GM12878 (cell line): ENCODE results near the gene CAPNS2. TPM values are rescaled to one million over a fixed set of nuclear protein-coding genes. Genes with fewer than 3 reads are reported as not detected.

Experiments used
- ATAC-seq: fragments of 200-7000 bp; cut with Tn5 transposase; 3 replicates; pipeline ENCODE4 v1.9.1; 2020; ENCODE audit warnings: mild to moderate bottlenecking, moderate library complexity
- BruUV-seq: library from RNA; stranded (reverse); fragments of 400-500 nt; replicated peaks from 2 replicates; lab custom pipeline; 2021; lab: Mats Ljungman, UMichigan
- CTCF ChIA-PET: fragments of 300-600 bp; sonication (Branson Sonifier 250); formaldehyde crosslinking; extraction: SDS; loops from one replicate; lab custom pipeline; 2021; ENCODE audit warnings: inconsistent platforms; lab: Yijun Ruan, JAX
- POLR2A ChIA-PET: fragments of 350-600 bp; formaldehyde crosslinking; extraction: SDS; loops from one replicate; lab custom pipeline; 2021; ENCODE audit warnings: inconsistent platforms; lab: Charles Lee
- RAD21 ChIA-PET: fragments of 300-600 bp; sonication (Branson Sonifier 250); formaldehyde crosslinking; loops from one replicate; lab custom pipeline; 2023; ENCODE audit warnings: antibody characterized with exemption; ENCODE audit not compliant: unreplicated experiment; lab: Charles Lee
- SMC1A ChIA-PET: fragments of 300-600 bp; sonication (Branson Sonifier 250); formaldehyde crosslinking; loops from one replicate; lab custom pipeline; 2023; ENCODE audit not compliant: unreplicated experiment, uncharacterized antibody; lab: Charles Lee
- DNase-seq: peaks from one replicate; pipeline ENCODE4 v3.0.0-alpha.2; 2011; ENCODE audit warnings: low read depth, low spot score
- FAIRE-seq: peaks from 3 replicates; lab custom pipeline; 2011; peaks lifted over from hg19 to GRCh38; lab: Jason Lieb, UNC
- H2AFZ ChIP-seq: 2 replicates; pipeline ENCODE4 v1.6.0; 2011; ENCODE audit warnings: low read depth, low read length, control low read depth; ENCODE audit not compliant: control insufficient read depth
- H3K27ac ChIP-seq: 2 replicates; pipeline ENCODE4 v1.5.1; 2011; ENCODE audit warnings: control low read depth; ENCODE audit not compliant: control insufficient read depth, insufficient read depth
- H3K27me3 ChIP-seq, 2 experiments: replicated peaks in 1 of 2; 2 replicates each; pipeline versions ENCODE4 v1.6.0 to v1.6.1; 2011; ENCODE audit warnings: low read length in 1 of 2; ENCODE audit not compliant: control insufficient read depth in 2 of 2, insufficient read depth in 2 of 2
- H3K36me3 ChIP-seq, 2 experiments: 2 replicates each; pipeline ENCODE4 v1.5.1; 2011; ENCODE audit warnings: low read length in 1 of 2; ENCODE audit not compliant: control insufficient read depth in 2 of 2, insufficient read depth in 2 of 2
- H3K4me1 ChIP-seq: 2 replicates; pipeline ENCODE4 v1.6.1; 2011; ENCODE audit warnings: mild to moderate bottlenecking, low read length, moderate library complexity, mixed read lengths; ENCODE audit not compliant: control insufficient read depth, insufficient read depth
- H3K4me2 ChIP-seq: 2 replicates; pipeline ENCODE4 v1.6.0; 2011; ENCODE audit warnings: control low read depth; ENCODE audit not compliant: control insufficient read depth, insufficient read depth
- H3K4me3 ChIP-seq: fragments of 200-600 bp; sonication (generic); 2 replicates; pipeline ENCODE4 v1.5.1; 2016
- H3K79me2 ChIP-seq: 2 replicates; pipeline ENCODE4 v1.6.0; 2011; ENCODE audit warnings: low read length; ENCODE audit not compliant: control insufficient read depth, insufficient read depth
- H3K9ac ChIP-seq: 2 replicates; pipeline ENCODE4 v1.8.0; 2011; ENCODE audit warnings: low read length, control low read depth, mixed read lengths; ENCODE audit not compliant: control insufficient read depth, insufficient read depth
- H3K9me3 ChIP-seq: replicated peaks from 3 replicates; pipeline ENCODE4 v1.5.1; 2011; ENCODE audit warnings: mild to moderate bottlenecking, low read length; ENCODE audit not compliant: control insufficient read depth, insufficient read depth
- H4K20me1 ChIP-seq: 2 replicates; pipeline ENCODE4 v1.6.0; 2011; ENCODE audit not compliant: control insufficient read depth, insufficient read depth
- ATF7 ChIP-seq: fragments of 450-650 bp; IDR thresholded peaks from 2 replicates; pipeline ENCODE4 v1.6.1; 2016; ENCODE audit warnings: low read depth, mild to moderate bottlenecking
- BCL3 ChIP-seq: IDR thresholded peaks from 2 replicates; pipeline ENCODE4 v1.6.1; 2011; ENCODE audit warnings: borderline replicate concordance, low read depth, mild to moderate bottlenecking, moderate library complexity, low read length; ENCODE audit not compliant: insufficient read depth, poor library complexity, severe bottlenecking
- CBFB ChIP-seq: IDR thresholded peaks from 2 replicates; pipeline ENCODE4 v1.6.1; 2016; ENCODE audit warnings: antibody characterized with exemption, low read depth
- CEBPB ChIP-seq, 2 experiments: fragments of 150-350 bp in 1 of 2; IDR thresholded peaks; 2 replicates each; pipeline ENCODE4 v1.6.1; 2012 to 2014; ENCODE audit warnings: low read depth in 2 of 2, low read length in 2 of 2, borderline replicate concordance in 1 of 2, inconsistent platforms in 1 of 2
- REST ChIP-seq: IDR thresholded peaks from 2 replicates; pipeline ENCODE4 v1.6.1; 2012; ENCODE audit warnings: mild to moderate bottlenecking, low read depth, low read length
- SUPT20H ChIP-seq: IDR thresholded peaks from 2 replicates; pipeline ENCODE4 v1.6.1; 2011; ENCODE audit warnings: low read depth, mild to moderate bottlenecking, low read length, moderate library complexity, borderline replicate concordance; ENCODE audit not compliant: control insufficient read depth
- ZBTB33 ChIP-seq: fragments of 450-650 bp; IDR thresholded peaks from 2 replicates; pipeline ENCODE4 v1.6.1; 2017; ENCODE audit warnings: mild to moderate bottlenecking
- ZNF24 ChIP-seq: fragments of 450-650 bp; IDR thresholded peaks from 2 replicates; pipeline ENCODE4 v1.6.1; 2017; ENCODE audit warnings: antibody characterized with exemption, mild to moderate bottlenecking
- ZNF592 ChIP-seq: fragments of 450-650 bp; IDR thresholded peaks from 2 replicates; pipeline ENCODE4 v1.6.1; 2017; ENCODE audit warnings: mild to moderate bottlenecking, moderate library complexity
- WGBS: methylation state at CpG from one replicate; pipeline ENCODE4 v1.1.6; 2016; ENCODE audit warnings: low lambda C conversion rate; ENCODE audit not compliant: insufficient replicate concordance, insufficient coverage; ENCODE audit errors: missing lambda C conversion rate; 5-methylcytosine and 5-hydroxymethylcytosine counted together
- in situ Hi-C: fragments of 300-500 bp; cut with MboI; formaldehyde crosslinking; loops from 9 replicates; pipeline ENCODE4 v1.14.3; 2018; ENCODE audit warnings: mixed read lengths
- intact Hi-C: fragments of 100-400 bp; cut with micrococcal nuclease; formaldehyde crosslinking; loops from one replicate; pipeline ENCODE4 v1.14.2; 2022; ENCODE audit not compliant: unreplicated experiment
- polyA plus RNA-seq, 11 experiments: library from polyadenylated mRNA; depleted of rRNA in 4 of 11; unstranded in 6 of 11; stranded (reverse) in 5 of 11; fragments of >200 nt; fragmentation: Nextera tagmentation in 4 of 11; fragmentation: Illumina TruSeq in 1 of 11; extraction: Ambion mirVana in 4 of 11; extraction: Trizol in 1 of 11; gene quantifications; 1 replicate in 1 of 11; 2 replicates in 10 of 11; pipeline versions ENCODE4 v1.2.1 to v1.2.3, GENCODE V29; 2011 to 2016; ENCODE audit warnings: inconsistent platforms in 2 of 11, missing spikeins in 2 of 11, low read depth in 1 of 11
- total RNA-seq, 4 experiments: library from RNA; depleted of rRNA in 3 of 4; stranded (reverse); fragments of >200 nt in 3 of 4; fragmentation: Illumina TruSeq in 1 of 4; extraction: Trizol in 1 of 4; gene quantifications; 2 replicates each; pipeline versions ENCODE4 v1.2.1 to v1.2.3, GENCODE V29; 2013 to 2021

The CAPNS2 gene
- total and polyA plus RNA-seq, 10 of the 15 experiments (the other 5 are each of a cell fraction or from before 2014, with no cell fraction given): not detected

GRCh38 chr16:55576384-55576783 lies 9.9 kb downstream of the CAPNS2 start:
- SMC1A ChIA-PET: no interaction called here
- no peak overlapping the region for H3K4me2 ChIP-seq
- FAIRE-seq: no peak

More at GRCh38 chr16:55576384-55576783, 9.9 kb downstream of the CAPNS2 start:
- no peaks in the 10 kb centered on the region for H3K36me3 ChIP-seq
- no peaks in the 10 kb centered on the region for H3K4me1 ChIP-seq
- ATAC-seq: no peak
- TF ChIP-seq ZBTB33 (no peak), ATF7 (no peak), REST (no peak), SUPT20H (no peak), CEBPB (IDR thresholded peaks at IDR 0.05; ENCODE audit: borderline replicate concordance in 1 of 2, low read depth in 2 of 2, low read length in 2 of 2) (no peak), BCL3 (no peak), CBFB (no peak), ZNF592 (no peak), ZNF24 (no peak)
- ChIA-PET CTCF (no interaction called here), RAD21 (no interaction called here), POLR2A (no interaction called here)
- H3K79me2 ChIP-seq: no peaks in the 10 kb centered on the region
- H3K27me3 ChIP-seq: no peaks in the 10 kb centered on the region
- no peak overlapping the region for H3K27ac ChIP-seq
- no TSS peak for BruUV-seq
- 40% methylated on average over 2 of the region's 2 CpGs for WGBS
- no peak overlapping the region for H3K4me3 ChIP-seq
- in situ Hi-C loops: no loop called here
- intact Hi-C loops: no loop called here
- no peaks in the 10 kb centered on the region for H4K20me1 ChIP-seq
- DNase-seq: no peak
- no peak overlapping the region for H2AFZ ChIP-seq
- no peak overlapping the region for H3K9ac ChIP-seq
- no peaks in the 10 kb centered on the region for H3K9me3 ChIP-seq
